Raji (cell line): ENCODE results near the gene MEGF8.

Experiments
- POLR2A ChIP-seq: IDR thresholded peaks from 2 replicates; pipeline ENCODE4 v1.6.1; 2011; ENCODE audit warnings: low read depth, low read length, control low read depth; ENCODE audit not compliant: insufficient read depth

MEGF8 gene

GRCh38 chr19:42328106-42328505, 2.7 kb downstream of the MEGF8 start:
- TF ChIP-seq POLR2A: no peak

- no peak for TF ChIP-seq POLR2A
Measured at GRCh38 chr19:42328854-42329253, 3.4 kb downstream of the MEGF8 start.

GRCh38 chr19:42330241-42330711, 4.8 kb downstream of the MEGF8 start:
- no peak for TF ChIP-seq POLR2A

- TF ChIP-seq POLR2A: no peak
Measured at GRCh38 chr19:42332059-42332458, 6.6 kb downstream of the MEGF8 start.

GRCh38 chr19:42333018-42333417, 7.6 kb downstream of the MEGF8 start:
- TF ChIP-seq POLR2A: no peak

GRCh38 chr19:42333975-42334696, 8.7 kb downstream of the MEGF8 start:
- no peak for TF ChIP-seq POLR2A

- no peak for TF ChIP-seq POLR2A
Measured at GRCh38 chr19:42334697-42335373, 9.4 kb downstream of the MEGF8 start.

GRCh38 chr19:42335374-42335936, 10.0 kb downstream of the MEGF8 start:
- TF ChIP-seq POLR2A: no peak

- TF ChIP-seq POLR2A: no peak
Measured at GRCh38 chr19:42335971-42336370, 10.5 kb downstream of the MEGF8 start.

GRCh38 chr19:42343344-42344110, 18.1 kb downstream of the MEGF8 start:
- no peak for TF ChIP-seq POLR2A

- no peak for TF ChIP-seq POLR2A
Measured at GRCh38 chr19:42344336-42344893, 19.0 kb downstream of the MEGF8 start.

GRCh38 chr19:42345191-42345812, 19.9 kb downstream of the MEGF8 start:
- no peak for TF ChIP-seq POLR2A

- TF ChIP-seq POLR2A: no peak
Measured at GRCh38 chr19:42348211-42348610, 22.8 kb downstream of the MEGF8 start.

GRCh38 chr19:42349378-42350107, 24.1 kb downstream of the MEGF8 start:
- TF ChIP-seq POLR2A: no peak
